Upper lobe of right lung (tissue), 1 donor: ENCODE results near the gene KAT6B. TPM values are rescaled to one million over a fixed set of nuclear protein-coding genes. Genes with fewer than 3 reads are reported as not detected.
A peak's percentile ranks its signal among the peaks of the same experiment; 100 is the strongest.

ENCODE experiments used
- ATAC-seq: fragments of 200-7000 bp; cut with Tn5 transposase; one replicate; pipeline ENCODE4 v1.9.1; 2020; ENCODE audit warnings: mild to moderate bottlenecking, moderate library complexity
- DNase-seq: peaks from one replicate; pipeline ENCODE4 v3.0.0-alpha.2; 2020
- H3K27ac ChIP-seq: fragments of 200-600 bp; one replicate; pipeline ENCODE4 v1.8.0; 2022
- H3K27me3 ChIP-seq: fragments of 200-600 bp; one replicate; pipeline ENCODE4 v1.8.0; 2022; ENCODE audit warnings: mild to moderate bottlenecking
- H3K36me3 ChIP-seq: fragments of 200-600 bp; one replicate; pipeline ENCODE4 v1.8.0; 2022
- H3K4me1 ChIP-seq: fragments of 200-600 bp; one replicate; pipeline ENCODE4 v1.8.0; 2022
- H3K4me3 ChIP-seq: fragments of 200-600 bp; one replicate; pipeline ENCODE4 v1.8.0; 2022; ENCODE audit warnings: mild to moderate bottlenecking
- H3K9me3 ChIP-seq: fragments of 200-600 bp; one replicate; pipeline ENCODE4 v1.8.0; 2022
- intact Hi-C: fragments of 100-400 bp; cut with DNase I; formaldehyde crosslinking; loops from one replicate; pipeline ENCODE4 v1.11.0; 2022
- total RNA-seq: library from RNA; stranded (reverse); fragmentation: NEBNext Ultra II Directional; extraction: Animal tissue kit (Norgen Biotek cat#: 25700); gene quantifications from one replicate; pipeline ENCODE4 v1.2.1, GENCODE V29; 2021
- TF ChIP-seq, protein P1 (sequence below): fragments of 200-600 bp; IDR thresholded peaks from one replicate; pipeline ENCODE4 v1.8.0; 2022; ENCODE audit warnings: antibody characterized with exemption
- donor health status: DM: no; HTN: yes; CAD: no; lungs with severe emphysema.

The KAT6B gene
- total RNA-seq, 1 donor from 2014 or later, result 45.4 TPM

GRCh38 chr10:74887614-74888284 is 61.3 kb downstream of the KAT6B start:
- ATAC-seq, result peak; percentile 46
- intact Hi-C loops, result no loop called here
- Histone ChIP-seq H3K4me3 (no peak overlapping the region), H3K4me1 (peaks cover 19% of the 10 kb centered on the region), H3K27ac (no peak overlapping the region), H3K9me3 (no peaks in the 10 kb centered on the region), H3K27me3 (no peaks in the 10 kb centered on the region), H3K36me3 (no peaks in the 10 kb centered on the region)
- TF ChIP-seq, protein P1, sequence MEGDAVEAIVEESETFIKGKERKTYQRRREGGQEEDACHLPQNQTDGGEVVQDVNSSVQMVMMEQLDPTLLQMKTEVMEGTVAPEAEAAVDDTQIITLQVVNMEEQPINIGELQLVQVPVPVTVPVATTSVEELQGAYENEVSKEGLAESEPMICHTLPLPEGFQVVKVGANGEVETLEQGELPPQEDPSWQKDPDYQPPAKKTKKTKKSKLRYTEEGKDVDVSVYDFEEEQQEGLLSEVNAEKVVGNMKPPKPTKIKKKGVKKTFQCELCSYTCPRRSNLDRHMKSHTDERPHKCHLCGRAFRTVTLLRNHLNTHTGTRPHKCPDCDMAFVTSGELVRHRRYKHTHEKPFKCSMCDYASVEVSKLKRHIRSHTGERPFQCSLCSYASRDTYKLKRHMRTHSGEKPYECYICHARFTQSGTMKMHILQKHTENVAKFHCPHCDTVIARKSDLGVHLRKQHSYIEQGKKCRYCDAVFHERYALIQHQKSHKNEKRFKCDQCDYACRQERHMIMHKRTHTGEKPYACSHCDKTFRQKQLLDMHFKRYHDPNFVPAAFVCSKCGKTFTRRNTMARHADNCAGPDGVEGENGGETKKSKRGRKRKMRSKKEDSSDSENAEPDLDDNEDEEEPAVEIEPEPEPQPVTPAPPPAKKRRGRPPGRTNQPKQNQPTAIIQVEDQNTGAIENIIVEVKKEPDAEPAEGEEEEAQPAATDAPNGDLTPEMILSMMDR, result no peak
- DNase-seq, result no peak

- H3K36me3 ChIP-seq, result no peaks in the 10 kb centered on the region
- TF ChIP-seq, protein P1, result no peak
- ATAC-seq, result peak; percentile 46
- no peaks in the 10 kb centered on the region for H3K9me3 ChIP-seq
- no peak for DNase-seq
- H3K4me1 ChIP-seq, result peaks cover 6% of the 10 kb centered on the region
- no peak overlapping the region for H3K4me3 ChIP-seq
- H3K27ac ChIP-seq, result no peak overlapping the region
- no peaks in the 10 kb centered on the region for H3K27me3 ChIP-seq
- intact Hi-C loops, result no loop called here
These were observed 62.7 kb downstream of the KAT6B start for GRCh38 chr10:74888962-74889661.

DNA sequence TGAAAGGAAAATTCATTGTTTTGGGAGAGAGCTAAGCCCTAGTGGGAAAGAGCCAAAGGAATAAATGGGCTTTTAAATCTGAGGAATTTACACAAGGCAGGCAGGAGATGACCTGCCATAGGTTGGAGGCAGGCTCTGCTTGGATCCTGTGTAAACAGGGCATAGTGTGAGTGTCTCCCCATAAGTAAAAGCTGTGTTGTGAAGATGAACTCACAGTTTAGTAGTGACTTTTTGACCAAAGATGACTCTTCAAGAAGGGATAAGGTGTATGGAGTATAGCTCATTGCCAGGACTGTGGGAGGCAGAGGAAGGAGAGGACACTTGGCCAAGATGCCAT is 63.2 kb downstream of the KAT6B start:
- TF ChIP-seq, protein P1, result no peak
- peaks cover 4% of the 10 kb centered on the region for H3K4me1 ChIP-seq

DNA sequence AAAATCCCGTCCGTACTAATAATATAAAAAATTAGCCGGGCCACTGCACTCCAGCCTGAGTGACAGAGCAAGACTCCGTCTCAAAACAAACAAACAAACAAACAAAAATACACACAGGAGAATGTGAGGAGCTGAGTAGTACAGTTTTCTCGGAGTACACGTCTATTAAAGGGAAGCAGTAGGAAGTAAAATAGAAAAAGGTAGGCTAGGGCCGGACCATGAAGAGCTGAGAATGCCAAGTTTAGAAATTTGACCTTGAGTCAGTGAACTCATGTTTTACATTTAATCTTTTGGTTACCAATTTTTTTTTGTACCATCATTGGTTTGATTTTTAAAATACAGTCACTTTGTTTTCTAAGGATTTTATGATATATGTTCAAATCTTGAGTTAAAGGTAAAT is 64.1 kb downstream of the KAT6B start:
- intact Hi-C loops, result no loop called here
- H3K4me1 ChIP-seq, result peaks cover 4% of the 10 kb centered on the region
- H3K27ac ChIP-seq, result no peak overlapping the region

More for the DNA sequence above, 63.2 kb downstream of the KAT6B start:
- intact Hi-C loops, result no loop called here
- Histone ChIP-seq H3K27me3 (no peaks in the 10 kb centered on the region), H3K4me3 (no peak overlapping the region), H3K9me3 (no peaks in the 10 kb centered on the region), H3K36me3 (no peaks in the 10 kb centered on the region), H3K27ac (no peak overlapping the region)
- DNase-seq, result no peak
- no peak for ATAC-seq

DNA sequence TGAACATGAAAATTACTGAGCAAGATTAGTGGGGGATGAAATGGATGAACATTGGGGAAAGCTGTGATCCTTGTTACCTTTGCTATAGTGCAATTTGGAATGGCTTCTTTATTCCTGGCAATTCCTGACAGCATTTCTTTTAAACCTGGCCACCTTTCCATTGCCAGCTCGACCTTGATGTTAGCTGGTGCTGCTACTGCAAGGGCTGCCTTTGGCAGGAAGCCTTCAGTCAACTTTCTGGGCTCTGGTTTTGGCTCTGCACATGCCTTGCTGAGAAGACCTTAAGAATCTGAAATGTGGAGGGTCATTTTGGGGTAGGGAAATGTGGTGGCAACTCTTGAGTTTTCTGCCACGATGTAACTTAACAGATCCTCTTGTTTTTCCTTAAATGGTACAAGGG is 64.7 kb downstream of the KAT6B start:
- TF ChIP-seq, protein P1, result no peak
- peaks cover 4% of the 10 kb centered on the region for H3K4me1 ChIP-seq
- intact Hi-C loops, result no loop called here
- ATAC-seq, result no peak
- no peak for DNase-seq
- no peaks in the 10 kb centered on the region for H3K36me3 ChIP-seq
- no peaks in the 10 kb centered on the region for H3K27me3 ChIP-seq
- H3K4me3 ChIP-seq, result no peak overlapping the region
- no peak overlapping the region for H3K27ac ChIP-seq
- no peaks in the 10 kb centered on the region for H3K9me3 ChIP-seq

More for the DNA sequence above, 64.1 kb downstream of the KAT6B start:
- DNase-seq (no peak), ATAC-seq (no peak)
- H3K36me3 ChIP-seq, result no peaks in the 10 kb centered on the region
- no peaks in the 10 kb centered on the region for H3K27me3 ChIP-seq
- no peaks in the 10 kb centered on the region for H3K9me3 ChIP-seq
- no peak overlapping the region for H3K4me3 ChIP-seq
- TF ChIP-seq, protein P1, result no peak
